Stimulated activated CD4-positive, alpha-beta T cell treated with anti-CD3 and anti-CD28 coated beads, Interleukin-1b, Interleukin-23, amount 100 ng/mL, for 24 hours (primary cell): ENCODE results near the gene KCNMB2.

Experiments used
- DNase-seq, 4 experiments: peaks; one replicate each; pipeline ENCODE4 v3.0.0-alpha.2; 2020; ENCODE audit warnings: low read depth in 4 of 4, low spot score in 1 of 4

KCNMB2 gene

DNA sequence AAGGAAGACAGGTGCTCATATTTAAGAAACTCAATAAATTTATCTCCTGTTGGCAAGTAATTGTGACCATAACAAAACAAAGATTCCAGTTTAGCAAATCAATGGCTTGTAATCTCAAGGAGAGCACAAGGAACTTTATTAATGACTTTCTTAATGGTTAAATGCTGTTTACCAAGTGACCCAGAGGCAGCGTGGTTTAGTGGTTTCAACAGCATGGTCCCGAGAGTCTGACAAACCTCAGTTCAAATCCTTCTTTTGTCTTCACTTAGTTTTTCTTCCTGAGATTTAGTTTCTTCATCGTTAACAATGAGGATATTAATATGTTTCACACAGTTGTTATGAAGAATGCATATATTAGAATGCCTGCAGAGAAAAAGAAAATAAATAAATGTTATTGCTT lies 212.6 kb downstream of the KCNMB2 start:
- no peak for DNase-seq

DNA sequence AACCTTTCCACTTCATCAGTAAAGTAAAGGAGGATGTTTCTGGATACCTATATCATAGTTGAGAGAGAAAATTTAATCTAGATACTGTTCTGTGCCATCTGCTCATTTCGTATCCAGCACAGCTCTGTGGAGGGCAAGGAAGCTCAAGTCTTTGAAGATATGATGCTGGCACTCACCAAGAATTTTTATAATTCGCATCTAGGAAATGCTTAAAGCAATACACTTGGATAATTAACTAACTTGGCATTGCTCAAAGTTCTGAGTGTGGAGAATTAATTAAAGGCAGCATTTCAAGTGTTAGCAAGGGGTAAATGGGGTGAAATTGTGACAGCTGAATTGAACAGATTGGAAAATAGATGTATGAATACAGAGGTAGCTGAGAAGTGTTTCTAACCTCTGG lies 213.2 kb downstream of the KCNMB2 start:
- no peak for DNase-seq

DNA sequence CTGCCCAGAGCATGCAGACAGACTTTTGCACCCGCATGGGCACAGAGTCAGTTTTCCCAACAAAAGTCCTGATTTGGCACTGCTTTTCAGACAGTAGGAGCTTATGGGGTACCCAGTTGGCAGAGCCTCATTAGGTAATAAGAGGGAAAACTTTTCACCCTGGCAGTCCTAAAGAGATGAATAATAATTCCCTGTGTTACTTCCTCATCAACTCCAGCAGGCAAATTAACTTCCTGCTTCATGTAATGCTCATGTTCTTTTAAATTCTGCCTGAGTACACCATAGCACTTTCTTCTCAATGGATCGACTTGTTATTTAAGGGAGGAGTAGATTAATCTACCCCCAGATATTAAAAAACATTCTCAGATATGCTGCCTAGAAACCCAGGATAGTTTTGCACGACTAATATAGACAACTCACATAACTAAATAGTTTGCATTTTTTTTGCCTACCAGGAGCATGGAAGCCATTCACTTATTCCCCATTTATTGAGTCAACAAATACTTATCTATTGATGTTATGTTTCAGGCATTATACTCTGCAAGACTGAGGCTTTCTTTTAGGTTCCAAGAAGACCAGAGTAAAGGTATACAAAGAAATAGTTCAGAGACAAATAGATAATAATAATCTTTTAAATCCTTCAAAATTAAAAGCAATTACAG lies 214.5 kb downstream of the KCNMB2 start:
- no peak for DNase-seq

DNA sequence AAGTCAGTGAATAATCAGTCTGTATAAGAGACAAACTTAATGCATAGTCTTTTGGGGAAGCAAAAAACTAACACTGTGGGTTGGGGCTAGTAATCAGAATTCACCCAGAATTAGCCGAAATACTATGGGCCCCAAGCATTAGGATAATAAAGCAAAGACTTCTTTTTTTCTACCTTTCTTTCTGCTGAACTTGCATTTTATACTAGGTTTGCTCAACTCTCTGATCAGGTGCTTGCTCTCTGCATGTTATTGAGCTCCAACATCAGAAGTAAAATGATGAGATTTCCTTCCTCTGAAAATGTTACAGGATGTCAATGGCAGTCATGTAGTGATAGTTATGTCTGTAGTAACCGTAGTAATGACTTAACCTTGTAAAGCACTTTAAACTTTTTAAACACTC lies 216.6 kb downstream of the KCNMB2 start:
- no peak for DNase-seq

DNA sequence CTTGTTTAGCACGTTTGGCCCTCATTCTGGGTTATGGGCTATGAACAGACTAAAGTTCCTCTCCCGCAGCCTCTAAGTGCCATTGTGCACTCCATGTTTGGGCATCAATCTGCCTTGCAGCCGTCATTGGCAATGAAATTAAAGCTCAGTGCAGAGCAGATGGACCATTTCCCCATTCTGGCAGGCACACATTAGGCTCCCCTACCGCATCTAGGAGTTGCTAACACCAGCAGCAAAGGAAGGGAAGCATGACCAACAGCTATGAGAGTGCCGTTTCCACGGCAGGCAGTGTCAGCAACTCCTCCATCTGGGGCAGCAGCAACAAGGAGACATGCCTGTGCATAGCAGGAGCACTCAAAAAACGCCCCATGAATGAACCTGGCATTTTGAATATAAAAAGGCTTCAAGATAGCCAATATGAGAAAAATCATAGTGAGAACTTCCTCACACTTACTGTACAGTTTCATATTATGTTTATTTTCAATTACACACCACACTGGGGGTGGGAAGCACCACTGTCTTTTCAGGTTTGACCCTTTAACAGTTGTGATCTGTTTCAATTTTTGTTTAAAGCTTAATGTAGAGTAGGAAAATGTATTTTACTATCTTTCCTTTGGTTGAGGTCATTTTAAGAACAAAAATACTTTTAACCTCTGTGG lies 218.7 kb downstream of the KCNMB2 start:
- no peak for DNase-seq

DNA sequence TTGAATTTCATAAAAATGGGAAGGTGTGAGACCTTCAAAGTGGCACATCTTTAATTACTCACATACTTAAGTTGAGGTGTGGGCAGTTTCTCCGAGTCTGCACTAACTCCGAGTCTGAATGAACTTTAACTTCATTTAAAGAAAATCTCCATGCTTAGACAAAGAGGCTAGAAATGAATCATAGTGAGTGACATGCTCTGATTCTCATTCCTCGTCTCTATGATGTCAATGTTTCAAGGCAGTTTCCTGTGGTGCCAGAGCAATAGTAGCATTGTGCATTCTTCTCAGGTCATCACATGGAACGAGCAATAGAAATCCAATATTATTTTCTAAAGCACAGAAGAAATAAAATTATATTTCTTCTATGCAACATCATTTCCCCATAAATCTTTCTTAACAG lies 224.8 kb downstream of the KCNMB2 start:
- no peak for DNase-seq

DNA sequence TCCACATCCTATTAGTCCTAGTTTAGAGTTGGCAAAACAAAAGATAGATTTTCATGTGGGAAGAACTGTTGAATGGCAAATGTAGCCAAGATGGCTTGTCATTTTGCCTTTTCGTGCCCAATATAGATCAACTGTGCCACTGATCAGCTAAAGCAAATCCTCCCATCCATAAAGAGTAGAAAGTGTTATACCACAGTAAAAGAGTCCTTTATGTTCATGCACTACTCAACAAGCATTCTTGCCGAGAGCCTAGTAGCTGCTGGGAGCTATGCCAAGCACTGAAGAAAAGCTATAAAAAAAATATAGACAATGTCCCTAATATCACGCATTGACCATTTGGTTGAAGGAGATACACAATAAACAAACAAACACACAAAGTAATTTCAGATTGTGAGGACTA lies 225.2 kb downstream of the KCNMB2 start:
- no peak for DNase-seq

DNA sequence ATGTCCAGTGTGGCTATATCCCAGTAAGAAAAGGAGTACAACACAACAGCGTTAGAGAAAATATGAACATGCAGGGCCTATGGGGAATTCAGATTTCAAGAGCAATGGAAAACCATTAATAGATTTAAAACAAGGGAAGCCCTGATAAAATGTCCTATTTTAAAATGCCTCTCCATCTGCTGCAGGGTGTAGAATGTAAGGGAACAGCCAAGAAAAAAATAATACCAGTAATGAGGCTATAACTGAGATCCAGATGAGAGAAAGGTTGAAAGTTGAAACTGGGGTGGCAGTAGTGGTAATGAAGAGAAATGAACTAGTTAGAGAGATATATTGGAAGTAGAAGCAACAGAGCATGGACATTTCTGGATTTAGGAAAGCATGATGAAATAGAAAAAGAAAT lies 226.1 kb downstream of the KCNMB2 start:
- no peak for DNase-seq

DNA sequence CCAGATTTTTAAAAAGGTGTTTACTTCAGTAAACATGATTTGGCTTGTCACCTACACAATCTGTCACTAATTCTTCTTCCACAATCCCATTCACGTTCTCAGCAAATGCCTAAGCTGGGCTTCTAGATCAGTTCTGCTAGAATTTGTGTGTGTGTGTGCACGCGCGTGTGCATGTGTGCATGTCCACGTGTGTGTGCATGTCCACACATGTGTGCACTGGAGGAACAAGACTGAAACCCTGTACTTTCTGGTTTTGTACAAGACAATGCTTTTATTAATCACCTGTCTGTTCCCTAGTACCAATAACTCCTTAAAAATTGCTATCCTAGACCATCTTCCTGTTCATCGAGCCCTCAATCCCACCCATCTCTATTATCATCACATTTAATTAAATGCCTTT lies 229.2 kb downstream of the KCNMB2 start:
- no peak for DNase-seq

DNA sequence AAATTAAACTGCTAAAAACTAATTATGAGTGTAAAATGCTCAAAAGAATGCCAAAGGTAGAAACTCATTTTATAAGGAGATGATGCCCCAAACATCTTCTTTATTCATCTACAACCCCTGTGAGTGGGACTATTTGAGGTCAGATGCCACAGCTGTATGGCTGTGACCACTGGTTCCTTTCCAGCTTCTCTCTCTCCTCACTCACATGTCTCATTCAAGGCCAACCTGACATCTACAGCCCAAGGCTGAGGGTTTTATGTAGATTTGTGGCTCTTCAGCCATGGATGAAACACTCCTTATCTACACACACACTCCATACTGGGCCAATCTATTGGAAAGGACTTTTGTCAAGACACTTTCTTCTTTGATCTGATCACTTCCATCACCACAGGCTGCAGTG lies 231.3 kb downstream of the KCNMB2 start:
- no peak for DNase-seq

DNA sequence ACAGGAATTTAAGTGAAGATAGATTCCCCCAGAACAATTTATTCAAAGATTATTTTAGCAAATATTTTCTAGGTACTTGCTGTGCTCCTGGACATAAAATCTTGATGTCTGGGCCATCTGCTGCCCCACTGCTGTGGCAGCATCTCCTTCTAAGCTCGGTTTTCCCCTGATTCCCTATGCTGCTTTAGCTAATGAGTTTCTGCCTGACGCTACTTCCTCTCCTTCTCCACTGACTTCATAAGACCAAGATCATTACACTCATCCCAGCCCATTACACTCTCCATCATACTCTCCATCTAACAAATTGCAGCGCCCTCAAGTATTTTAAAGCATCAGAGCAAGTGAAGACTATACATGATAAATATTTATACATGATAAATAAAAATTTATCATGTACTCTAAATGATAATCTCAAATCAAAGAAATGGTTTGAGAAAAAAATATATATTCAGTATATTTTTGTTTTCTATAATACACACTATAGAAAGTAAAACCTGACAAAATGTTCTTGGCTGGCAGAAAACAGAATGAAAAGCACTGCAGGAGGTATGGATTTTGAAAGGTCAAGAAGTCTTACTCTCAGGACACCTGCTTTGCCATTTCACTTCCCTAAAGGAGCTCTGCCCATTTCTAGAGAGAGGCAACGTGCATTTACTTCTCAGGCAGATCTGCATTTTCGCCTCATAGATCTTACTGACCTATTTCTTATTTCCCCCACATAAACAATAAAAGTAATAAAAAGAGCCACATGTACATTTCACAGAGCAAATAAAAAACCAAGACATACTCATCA lies 232.0 kb downstream of the KCNMB2 start:
- no peak for DNase-seq

DNA sequence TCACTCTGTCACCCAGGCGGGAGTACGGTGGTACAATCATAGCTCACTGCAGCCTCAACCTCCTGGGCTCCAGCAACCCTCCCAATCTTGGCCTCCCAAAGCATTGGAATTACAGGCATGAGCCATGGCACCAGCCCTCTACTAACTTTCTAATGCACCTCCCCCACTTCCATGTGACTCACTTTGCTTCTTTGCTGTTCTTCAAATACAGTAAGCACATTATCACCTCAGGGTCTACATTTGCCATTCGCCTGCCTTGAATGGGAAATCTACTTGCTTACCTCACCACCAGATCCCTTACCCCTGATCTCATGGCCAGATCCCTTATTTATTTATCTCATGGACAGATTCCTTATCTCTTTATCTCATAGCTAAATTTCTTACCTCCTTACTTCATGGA lies 235.3 kb downstream of the KCNMB2 start:
- DNase-seq, result no peak

DNA sequence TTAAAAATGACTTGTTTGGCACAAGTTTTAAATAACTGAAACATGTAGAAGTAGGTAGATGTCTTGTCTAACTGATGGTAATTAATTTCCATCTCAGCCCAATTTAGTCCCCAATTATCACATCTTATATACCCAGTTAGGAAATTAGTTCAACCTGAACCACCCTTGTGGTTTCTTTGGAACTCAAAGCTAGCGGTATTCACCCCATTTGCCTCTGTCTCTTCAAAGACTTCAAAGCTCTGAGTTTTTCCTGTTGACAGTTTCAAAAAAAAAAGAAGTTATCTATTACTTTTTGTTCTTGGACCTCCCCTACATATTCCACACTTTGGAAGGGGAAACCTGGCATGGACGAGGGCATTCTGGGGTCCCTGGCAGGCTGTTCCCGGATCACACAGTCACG lies 236.5 kb downstream of the KCNMB2 start:
- no peak for DNase-seq

DNA sequence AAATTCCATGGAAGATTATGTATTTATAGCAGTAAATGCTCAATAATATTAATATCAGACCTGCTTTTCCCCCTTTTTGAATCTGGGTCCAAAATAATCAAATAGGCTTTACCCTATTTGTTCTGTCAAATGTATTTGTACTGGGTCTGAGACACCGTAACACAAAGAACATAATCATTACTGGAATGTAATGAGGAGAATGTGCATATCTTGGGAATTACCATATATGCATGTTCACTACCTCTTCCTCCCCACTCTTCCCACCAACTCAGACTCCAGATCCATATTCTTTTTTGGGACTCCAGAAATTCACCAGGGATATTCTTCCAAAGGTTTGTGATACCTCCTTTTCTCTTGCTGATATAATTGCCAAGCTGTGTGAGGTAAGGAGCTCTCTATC lies 237.1 kb downstream of the KCNMB2 start:
- DNase-seq, result no peak

DNA sequence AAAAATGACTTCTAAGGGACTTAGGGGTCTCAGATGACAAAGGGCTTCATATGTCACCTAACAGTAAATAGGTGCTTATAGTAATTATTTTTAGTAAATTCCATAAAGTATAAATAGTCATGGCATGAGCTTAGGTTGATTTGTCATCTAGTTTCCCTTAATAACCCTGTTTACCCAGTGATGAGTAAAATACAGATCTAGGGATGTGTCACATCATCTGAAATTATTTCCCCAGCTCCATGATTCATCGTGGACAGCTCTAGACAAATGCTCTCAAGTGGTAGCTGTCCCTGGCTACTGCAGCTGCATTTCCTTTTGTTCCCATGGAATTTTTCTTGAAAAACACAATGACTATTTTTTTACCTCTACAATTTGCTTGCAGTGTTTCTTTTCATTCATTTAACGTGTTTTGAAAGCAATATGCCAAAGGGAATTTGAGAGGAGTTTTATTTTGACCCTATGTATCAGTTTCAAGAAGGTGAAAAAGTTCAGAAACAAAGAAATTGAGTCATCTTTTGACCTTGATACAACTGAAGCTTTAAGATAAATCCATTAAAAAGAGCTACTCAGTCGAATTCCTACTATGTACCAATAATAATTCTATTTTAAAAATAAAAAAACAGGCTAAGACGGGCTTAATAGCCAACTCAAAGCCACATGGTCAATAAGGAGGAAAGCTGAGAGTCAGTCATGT lies 241.6 kb downstream of the KCNMB2 start:
- DNase-seq, result no peak

DNA sequence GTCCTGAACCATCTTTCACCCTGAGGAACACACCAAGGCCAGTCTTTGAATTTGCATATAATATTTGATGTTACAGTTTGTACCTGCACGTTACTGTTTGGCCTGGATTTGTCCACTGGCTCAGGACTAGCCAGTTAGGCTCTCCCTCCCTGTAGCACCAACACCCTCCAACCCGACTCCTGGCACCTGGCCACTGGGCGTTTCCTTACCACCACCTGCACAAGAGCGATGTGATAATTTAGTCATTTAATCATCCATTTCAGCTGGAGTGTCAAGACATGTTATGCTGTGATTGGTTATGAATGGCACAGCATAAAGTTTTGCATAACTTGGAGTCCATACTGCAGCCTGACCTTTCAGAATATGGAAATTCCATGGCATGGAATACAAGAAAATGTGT lies 242.4 kb downstream of the KCNMB2 start:
- DNase-seq, result no peak

DNA sequence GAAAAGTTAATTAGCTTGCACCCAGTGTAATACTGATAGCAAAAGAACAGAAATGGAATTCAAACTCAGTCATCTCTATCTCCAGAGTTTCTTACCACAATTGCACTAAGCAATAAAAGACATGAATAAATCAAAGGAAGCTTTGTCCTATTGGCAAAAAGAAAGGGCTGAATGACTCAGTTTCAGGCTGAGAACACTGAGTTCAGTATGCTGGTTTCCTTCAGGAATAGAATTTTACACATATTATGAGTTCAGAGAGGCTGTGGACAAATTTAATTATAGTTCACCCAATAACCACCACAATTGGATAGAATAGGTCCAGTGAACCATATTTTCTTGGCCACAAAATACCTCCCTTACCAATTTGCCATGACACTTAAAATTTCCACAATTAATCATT lies 249.7 kb downstream of the KCNMB2 start:
- DNase-seq, result no peak

DNA sequence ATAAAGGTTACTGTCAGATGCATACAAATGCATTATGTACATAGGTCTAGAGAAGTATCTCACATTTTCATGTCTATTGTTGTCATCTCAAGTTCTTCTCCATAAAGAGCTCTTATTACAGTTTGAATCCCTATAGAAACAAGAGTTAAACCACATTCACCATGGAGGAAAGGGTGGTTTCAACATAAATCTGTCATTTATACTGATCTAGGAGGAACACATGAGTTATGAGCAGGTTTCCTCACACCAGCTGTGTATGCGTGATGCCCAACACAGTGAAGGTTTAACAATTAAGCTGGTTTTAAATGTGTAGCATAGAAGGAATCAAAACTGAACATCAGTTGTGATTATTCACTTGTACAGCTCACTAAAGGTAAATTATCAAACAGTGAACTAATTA lies 251.7 kb downstream of the KCNMB2 start:
- DNase-seq, result no peak

DNA sequence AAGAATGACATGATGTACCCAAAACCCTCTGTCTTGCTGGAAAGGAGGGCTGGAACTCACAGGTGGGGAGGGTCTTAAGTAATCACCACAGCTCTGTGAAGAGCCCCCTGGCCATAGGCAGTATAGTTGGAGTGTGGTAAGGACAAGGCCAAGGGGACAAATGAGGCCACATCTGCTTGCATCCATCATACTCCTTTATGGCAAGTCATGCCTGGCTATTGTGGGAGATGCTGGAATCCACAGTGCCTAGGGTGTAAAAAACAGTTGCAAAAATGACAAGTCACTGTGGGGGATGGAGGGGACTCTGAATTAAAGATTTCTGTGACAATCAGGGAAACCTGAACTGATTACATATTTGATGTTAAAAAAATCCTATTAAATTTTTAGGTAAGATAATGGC lies 258.5 kb downstream of the KCNMB2 start:
- DNase-seq, result no peak

DNA sequence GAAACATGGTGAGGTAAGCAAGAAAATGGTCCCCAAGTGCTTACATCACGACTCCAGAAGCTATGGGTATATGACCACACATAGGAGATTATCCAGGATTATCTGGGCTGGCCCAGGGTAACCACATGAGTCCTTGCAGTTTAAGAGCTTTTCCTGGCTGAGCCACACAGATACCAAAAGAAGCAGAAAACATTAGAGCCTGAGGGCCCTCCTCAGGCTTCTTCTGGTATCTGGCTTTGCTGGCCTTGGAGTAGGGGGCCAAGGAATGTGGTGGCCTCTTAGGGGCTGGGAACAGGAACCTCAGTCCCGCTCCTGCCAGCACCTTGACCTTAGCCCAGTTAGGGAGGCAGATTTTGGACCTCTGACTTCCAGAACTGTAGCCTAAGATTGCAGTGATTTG lies 259.1 kb downstream of the KCNMB2 start:
- no peak for DNase-seq

DNA sequence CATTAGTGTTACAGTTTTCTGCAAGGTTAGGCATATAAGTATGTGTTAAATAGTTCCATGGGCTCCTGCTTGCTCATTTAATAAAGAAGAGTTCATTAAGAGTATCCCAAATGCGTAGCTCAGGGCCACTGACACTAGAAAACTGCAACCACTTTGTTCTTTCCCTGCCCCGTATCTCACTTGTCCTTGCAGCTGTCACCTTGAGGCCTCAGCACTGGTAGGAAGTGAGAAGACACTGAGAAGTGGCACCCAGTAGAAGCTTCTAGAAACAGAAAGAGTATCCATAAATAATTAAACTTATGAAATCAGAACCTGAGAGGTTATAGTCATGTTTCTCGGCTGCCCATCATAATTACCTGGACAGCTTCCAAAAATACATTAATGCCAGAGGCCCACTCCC lies 266.0 kb downstream of the KCNMB2 start:
- no peak for DNase-seq
